Urothelium cell line (cell line): ENCODE measurements around the gene INVS.
"Not testable (repeated sequence)": the region's sequence is repeated elsewhere in the genome, so short reads cannot be mapped to it uniquely, and the experiment has no call there.

Experiments
- DNase-seq: peaks from one replicate; pipeline ENCODE4 v3.0.0; 2011; ENCODE audit warnings: low spot score, mixed read lengths
- FAIRE-seq: peaks from 2 replicates; lab custom pipeline; 2011; peaks lifted over from hg19 to GRCh38; lab: Jason Lieb, UNC

The INVS gene

GRCh38 chr9:100306283-100306682 lies 207.2 kb downstream of the INVS start:
- FAIRE-seq (no peak), DNase-seq (no peak)

- FAIRE-seq = no peak
Measured at GRCh38 chr9:100307080-100307479, 208.0 kb downstream of the INVS start.

GRCh38 chr9:100308965-100309564 lies 210.0 kb downstream of the INVS start:
- DNase-seq (no peak), FAIRE-seq (no peak)

More at GRCh38 chr9:100307080-100307479, 208.0 kb downstream of the INVS start:
- DNase-seq = no peak

- DNase-seq = no peak
- FAIRE-seq = no peak
Measured at GRCh38 chr9:100309992-100310391, 210.9 kb downstream of the INVS start.

GRCh38 chr9:100315561-100315960 lies 216.5 kb downstream of the INVS start:
- no peak for FAIRE-seq
- no peak for DNase-seq

GRCh38 chr9:100317706-100318105 lies 218.7 kb downstream of the INVS start:
- no peak for FAIRE-seq
- DNase-seq = no peak

GRCh38 chr9:100322954-100323536 lies 224.0 kb downstream of the INVS start:
- FAIRE-seq = no peak
- DNase-seq = peak; percentile 16

- DNase-seq = peak; percentile 4
- no peak for FAIRE-seq
Measured at GRCh38 chr9:100324594-100325200, 225.7 kb downstream of the INVS start.

GRCh38 chr9:100338736-100339135 lies 239.7 kb downstream of the INVS start:
- not testable (repeated sequence) for FAIRE-seq, DNase-seq

- FAIRE-seq = no peak
- no peak for DNase-seq
Measured at GRCh38 chr9:100340224-100340623, 241.2 kb downstream of the INVS start.

- no peak for FAIRE-seq
Measured at GRCh38 chr9:100341889-100342288, 242.8 kb downstream of the INVS start.

GRCh38 chr9:100346836-100347235 lies 247.8 kb downstream of the INVS start:
- DNase-seq = no peak
- FAIRE-seq = no peak

More at GRCh38 chr9:100341889-100342288, 242.8 kb downstream of the INVS start:
- DNase-seq = no peak

- DNase-seq (no peak), FAIRE-seq (no peak)
Measured at GRCh38 chr9:100350188-100350587, 251.1 kb downstream of the INVS start.
